C4-2B (cell line): ENCODE results near the gene SLC39A3.

Source experiments
- CTCF ChIP-seq: fragments of 450-650 bp; conservative IDR thresholded peaks from 2 replicates; pipeline ENCODE4 v1.5.1; 2017; ENCODE audit warnings: mild to moderate bottlenecking
- ZFX ChIP-seq: fragments of 450-650 bp; IDR thresholded peaks from 2 replicates; pipeline ENCODE4 v1.6.1; 2017

- TF ChIP-seq CTCF (no peak), ZFX (no peak)
These were observed 24.1 kb downstream of the SLC39A3 start for GRCh38 chr19:2715470-2716274.
